Stomach (tissue), 4 donors: ENCODE data around the gene GNG4.

Source experiments
- EP300 ChIP-seq: sonication (generic); formaldehyde crosslinking; IDR thresholded peaks from one replicate; pipeline ENCODE4 v1.6.1; 2017; ENCODE audit warnings: antibody characterized with exemption
- POLR2A ChIP-seq, 4 donors: fragments of 450-650 bp; IDR thresholded peaks; one replicate each; pipeline ENCODE4 v1.6.1; 2016; ENCODE audit warnings: antibody characterized with exemption in 4 of 4, control low read depth in 2 of 4, mild to moderate bottlenecking in 1 of 4, moderate library complexity in 1 of 4
- TF ChIP-seq, protein P1 (sequence below), 7 experiments: fragments of 450-650 bp in 4 of 7; fragments of 200-600 bp in 3 of 7; sonication (generic) in 3 of 7; IDR thresholded peaks; one replicate each; pipeline ENCODE4 v1.5.1; 2016 to 2019; ENCODE audit warnings: antibody characterized with exemption in 7 of 7, control low read depth in 2 of 7, mild to moderate bottlenecking in 1 of 7

DNA sequence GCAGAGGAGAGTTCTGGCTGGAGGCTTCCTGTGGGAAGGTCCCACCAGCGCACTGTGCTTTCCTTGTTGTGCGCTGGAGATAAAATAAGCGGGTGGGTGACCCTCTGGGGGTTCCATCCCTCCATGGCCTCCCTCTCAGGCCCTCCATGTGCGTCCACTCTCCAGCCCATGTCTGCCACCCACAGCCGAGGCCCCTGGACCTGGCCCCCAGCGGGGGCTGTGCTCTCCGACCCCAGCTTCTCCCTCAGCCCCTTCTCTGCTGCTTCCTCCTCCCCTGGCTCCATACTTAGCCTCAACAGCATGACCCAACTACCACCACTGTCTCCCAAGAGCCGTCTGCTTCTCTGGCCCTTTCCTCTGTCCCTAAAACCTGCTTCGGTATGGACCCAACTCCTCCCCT, 61.4 kb downstream of the GNG4 start:
- TF ChIP-seq EP300 (no peak), POLR2A (IDR thresholded peaks at IDR 0.05) (no peak)
- TF ChIP-seq, protein P1, sequence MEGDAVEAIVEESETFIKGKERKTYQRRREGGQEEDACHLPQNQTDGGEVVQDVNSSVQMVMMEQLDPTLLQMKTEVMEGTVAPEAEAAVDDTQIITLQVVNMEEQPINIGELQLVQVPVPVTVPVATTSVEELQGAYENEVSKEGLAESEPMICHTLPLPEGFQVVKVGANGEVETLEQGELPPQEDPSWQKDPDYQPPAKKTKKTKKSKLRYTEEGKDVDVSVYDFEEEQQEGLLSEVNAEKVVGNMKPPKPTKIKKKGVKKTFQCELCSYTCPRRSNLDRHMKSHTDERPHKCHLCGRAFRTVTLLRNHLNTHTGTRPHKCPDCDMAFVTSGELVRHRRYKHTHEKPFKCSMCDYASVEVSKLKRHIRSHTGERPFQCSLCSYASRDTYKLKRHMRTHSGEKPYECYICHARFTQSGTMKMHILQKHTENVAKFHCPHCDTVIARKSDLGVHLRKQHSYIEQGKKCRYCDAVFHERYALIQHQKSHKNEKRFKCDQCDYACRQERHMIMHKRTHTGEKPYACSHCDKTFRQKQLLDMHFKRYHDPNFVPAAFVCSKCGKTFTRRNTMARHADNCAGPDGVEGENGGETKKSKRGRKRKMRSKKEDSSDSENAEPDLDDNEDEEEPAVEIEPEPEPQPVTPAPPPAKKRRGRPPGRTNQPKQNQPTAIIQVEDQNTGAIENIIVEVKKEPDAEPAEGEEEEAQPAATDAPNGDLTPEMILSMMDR (IDR thresholded peaks at IDR 0.05): no peak
